Keratinocyte (primary cell): ENCODE data around the gene TBC1D16. TPM values are rescaled to one million over a fixed set of nuclear protein-coding genes. Genes with fewer than 3 reads are reported as not detected.

Source experiments
- DNase-seq: peaks from one replicate; pipeline ENCODE4 v3.0.0-alpha.2; 2011; ENCODE audit warnings: low read depth, missing footprints, low spot score
- FAIRE-seq: peaks from 2 replicates; lab custom pipeline; 2011; peaks lifted over from hg19 to GRCh38; lab: Jason Lieb, UNC
- H2AFZ ChIP-seq: 2 replicates; pipeline ENCODE4 v1.6.0; 2012; ENCODE audit warnings: low read length, control low read depth, inconsistent platforms; ENCODE audit not compliant: control insufficient read depth
- H3K27ac ChIP-seq: 2 replicates; pipeline ENCODE4 v1.5.1; 2011; ENCODE audit warnings: low read length; ENCODE audit not compliant: control insufficient read depth, insufficient read depth
- H3K27me3 ChIP-seq: 3 replicates; pipeline ENCODE4 v1.6.0; 2011; ENCODE audit warnings: low read length; ENCODE audit not compliant: control insufficient read depth, insufficient read depth; ENCODE audit errors: extremely low read depth
- H3K36me3 ChIP-seq, 2 experiments: 2 replicates in 1 of 2; 3 replicates in 1 of 2; pipeline ENCODE4 v1.5.1; 2011; ENCODE audit warnings: low read length in 2 of 2, mild to moderate bottlenecking in 1 of 2; ENCODE audit not compliant: control insufficient read depth in 2 of 2, insufficient read depth in 2 of 2; ENCODE audit errors: extremely low read depth in 1 of 2
- H3K4me1 ChIP-seq: 3 replicates; pipeline ENCODE4 v1.5.1; 2011; ENCODE audit warnings: low read length; ENCODE audit not compliant: control insufficient read depth, insufficient read depth; ENCODE audit errors: extremely low read depth
- H3K4me2 ChIP-seq: 3 replicates; pipeline ENCODE4 v1.6.0; 2011; ENCODE audit warnings: low read depth, low read length; ENCODE audit not compliant: control insufficient read depth, insufficient read depth; ENCODE audit errors: extremely low read depth
- H3K4me3 ChIP-seq, 3 experiments: fragments of 200-600 bp in 1 of 3; sonication (generic) in 1 of 3; 2 replicates in 2 of 3; 3 replicates in 1 of 3; pipeline ENCODE4 v1.5.1; 2011 to 2016; ENCODE audit warnings: low read length in 3 of 3, mild to moderate bottlenecking in 3 of 3, control low read depth in 2 of 3, inconsistent platforms in 1 of 3, low read depth in 1 of 3, mixed read lengths in 1 of 3, mixed run types in 1 of 3, moderate library complexity in 1 of 3; ENCODE audit not compliant: control insufficient read depth in 2 of 3, insufficient read depth in 2 of 3; ENCODE audit errors: extremely low read depth in 1 of 3
- H3K79me2 ChIP-seq: 2 replicates; pipeline ENCODE4 v1.6.0; 2012; ENCODE audit warnings: low read length; ENCODE audit not compliant: control insufficient read depth, insufficient read depth
- H3K9ac ChIP-seq: 3 replicates; pipeline ENCODE4 v1.6.0; 2011; ENCODE audit warnings: low read length; ENCODE audit not compliant: control insufficient read depth, insufficient read depth; ENCODE audit errors: extremely low read depth
- H3K9me1 ChIP-seq: 3 replicates; pipeline ENCODE4 v1.6.0; 2011; ENCODE audit warnings: low read length; ENCODE audit not compliant: control insufficient read depth, insufficient read depth; ENCODE audit errors: extremely low read depth
- H3K9me3 ChIP-seq: 2 replicates; pipeline ENCODE4 v1.5.1; 2012; ENCODE audit warnings: low read depth, low read length; ENCODE audit not compliant: control insufficient read depth
- H4K20me1 ChIP-seq: 3 replicates; pipeline ENCODE4 v1.6.0; 2011; ENCODE audit warnings: low read length; ENCODE audit not compliant: control insufficient read depth, insufficient read depth; ENCODE audit errors: extremely low read depth
- CTCF ChIP-seq, 3 experiments: IDR thresholded peaks in 1 of 3; conservative IDR thresholded peaks in 1 of 3; optimal IDR thresholded peaks in 1 of 3; 2 replicates in 2 of 3; 3 replicates in 1 of 3; pipeline versions ENCODE3 to v1.5.1; 2011; ENCODE audit warnings: low read length in 3 of 3, mild to moderate bottlenecking in 3 of 3, moderate library complexity in 2 of 3, control low read depth in 1 of 3, inconsistent platforms in 1 of 3; ENCODE audit not compliant: insufficient read depth in 2 of 3; ENCODE audit errors: extremely low read depth in 1 of 3
- EZH2 ChIP-seq: IDR thresholded peaks from one replicate; pipeline ENCODE4 v1.6.1; 2012; ENCODE audit warnings: inconsistent platforms, mild to moderate bottlenecking, low read length, moderate library complexity
- dilution Hi-C: fragments of 300-500 bp; cut with MboI; formaldehyde crosslinking; loops from one replicate; pipeline ENCODE4 v1.7.0; 2020; ENCODE audit warnings: low sequenced_read_pairs; ENCODE audit not compliant: extremely low pct_ligation_motif_present
- polyA plus RNA-seq, 5 experiments: library from polyadenylated mRNA; depleted of rRNA in 3 of 5; stranded (reverse) in 3 of 5; stranded (forward) in 1 of 5; unstranded in 1 of 5; fragments of >200 nt; gene quantifications; 1 replicate in 1 of 5; 2 replicates in 3 of 5; 3 replicates in 1 of 5; pipeline versions ENCODE4 v1.2.1 to v1.2.3, GENCODE V29; 2011 to 2012; ENCODE audit warnings: missing spikeins in 2 of 5, low read depth in 1 of 5, low replicate concordance in 1 of 5

The TBC1D16 gene
- polyA plus RNA-seq, 1 donor (not counting 4 experiments of a cell fraction or from before 2014, with no cell fraction given): 8.6 TPM

DNA sequence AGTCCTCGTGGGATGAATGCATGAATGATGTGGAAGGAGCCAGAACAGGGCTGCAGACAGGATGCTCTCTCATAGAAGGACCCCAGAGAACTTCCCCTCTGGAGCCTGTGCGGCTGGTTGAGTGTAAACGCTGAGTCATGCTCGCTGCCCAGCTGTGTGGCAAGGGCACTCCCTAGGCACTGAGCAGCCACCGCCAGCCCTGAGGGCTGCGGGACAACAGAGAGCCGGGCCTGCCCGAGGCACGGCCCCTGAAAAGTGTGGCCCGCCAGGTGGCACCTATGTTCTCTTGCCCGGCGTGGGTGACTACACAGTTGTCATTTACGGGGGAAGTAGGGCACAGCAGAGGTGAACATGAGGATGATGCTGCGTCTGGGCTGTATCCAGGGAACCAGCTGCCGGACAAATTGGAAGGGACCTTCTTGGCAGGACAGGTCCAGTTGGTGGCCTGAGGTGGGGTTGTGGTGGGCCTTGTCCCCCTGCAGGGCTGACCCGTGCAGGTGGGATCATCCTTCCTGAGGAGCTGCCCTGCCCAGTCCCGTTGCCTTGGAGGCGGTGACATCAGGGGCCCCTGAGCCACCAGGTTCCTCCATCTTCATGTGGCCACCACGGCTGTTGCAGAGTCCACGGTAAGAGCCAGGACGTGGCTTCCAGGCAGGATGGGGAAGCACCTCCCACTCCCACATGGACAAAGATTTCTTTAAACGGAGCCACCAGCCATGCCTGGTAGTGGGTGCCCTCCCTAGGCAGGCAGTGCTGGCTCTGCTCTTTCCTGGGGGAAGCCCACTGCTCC lies 101.6 kb downstream of the TBC1D16 start:
- Histone ChIP-seq H4K20me1 (no peaks in the 10 kb centered on the region), H3K9ac (no peak overlapping the region), H3K4me3 (no peak overlapping the region), H3K4me2 (no peak overlapping the region), H3K9me1 (no peaks in the 10 kb centered on the region), H3K27ac (no peak overlapping the region), H3K79me2 (no peaks in the 10 kb centered on the region), H3K27me3 (peaks cover 42% of the 10 kb centered on the region), H3K9me3 (no peaks in the 10 kb centered on the region), H3K36me3 (peaks cover 0 to 1% of the 10 kb centered on the region in 2 experiments), H3K4me1 (no peaks in the 10 kb centered on the region), H2AFZ (no peak overlapping the region)
- DNase-seq (no peak), FAIRE-seq (no peak)
- dilution Hi-C loops: no loop called here
- TF ChIP-seq CTCF (optimal IDR thresholded peaks at IDR 0.05 in 1 of 3, IDR thresholded peaks at IDR 0.05 in 1 of 3, conservative IDR thresholded peaks at IDR 0.05 in 1 of 3; ENCODE audit: extremely low read depth in 1 of 3, insufficient read depth in 2 of 3, low read length in 3 of 3): no peak
- TF ChIP-seq EZH2: no peak

DNA sequence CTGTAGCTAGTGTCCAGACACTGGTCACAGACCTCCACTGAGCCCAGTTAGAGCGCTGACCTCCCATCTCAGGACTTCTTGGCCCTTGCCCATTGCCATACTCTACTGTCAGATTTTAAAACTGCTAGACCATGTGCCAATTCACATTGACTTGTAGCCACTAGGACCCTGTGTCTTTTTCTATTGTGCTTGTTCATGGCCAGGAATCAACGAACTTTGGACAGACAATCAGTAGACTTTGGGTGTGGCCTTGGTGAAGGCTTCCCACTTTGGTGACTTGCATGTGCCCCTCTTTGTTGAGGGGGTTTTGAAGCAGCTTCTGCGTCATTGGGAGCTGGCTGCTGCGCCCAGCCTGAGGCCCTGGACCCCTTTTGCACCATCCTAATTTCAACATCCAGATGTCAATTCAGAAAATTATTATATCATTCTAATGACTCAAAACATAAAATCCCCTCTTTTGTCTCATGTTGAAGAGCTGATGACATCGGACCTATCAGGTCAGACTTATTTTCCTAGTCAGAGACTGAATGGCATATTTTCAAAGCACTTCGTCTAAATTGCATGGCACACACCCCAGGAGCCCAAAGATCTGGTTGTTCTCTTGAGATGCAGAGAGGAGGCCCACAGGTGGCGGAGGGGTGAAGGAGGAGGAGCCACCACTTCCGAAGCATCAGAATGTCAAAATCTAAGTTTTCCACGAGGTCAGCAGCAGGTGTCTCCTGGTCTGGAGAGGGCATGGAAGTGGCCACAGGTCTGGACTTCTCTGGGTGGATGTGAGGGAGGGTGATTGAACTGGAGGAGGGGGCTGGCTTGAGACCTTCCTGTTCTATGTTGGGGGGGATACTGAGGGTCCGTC lies 103.0 kb downstream of the TBC1D16 start:
- peaks cover 53% of the 10 kb centered on the region for H3K27me3 ChIP-seq
- no peaks in the 10 kb centered on the region for H3K79me2 ChIP-seq
- H3K27ac ChIP-seq: no peak overlapping the region
- no peak overlapping the region for H3K9ac ChIP-seq
- H3K36me3 ChIP-seq: no peaks in the 10 kb centered on the region
- H4K20me1 ChIP-seq: no peaks in the 10 kb centered on the region
- H3K4me3 ChIP-seq: no peak overlapping the region
- TF ChIP-seq CTCF (optimal IDR thresholded peaks at IDR 0.05 in 1 of 3, IDR thresholded peaks at IDR 0.05 in 1 of 3, conservative IDR thresholded peaks at IDR 0.05 in 1 of 3; ENCODE audit: extremely low read depth in 1 of 3, insufficient read depth in 2 of 3, low read length in 3 of 3) (no peak), EZH2 (no peak)
- H3K9me1 ChIP-seq: no peaks in the 10 kb centered on the region
- no peak overlapping the region for H3K4me2 ChIP-seq
- DNase-seq: no peak
- H2AFZ ChIP-seq: no peak overlapping the region
- dilution Hi-C loops: no loop called here
- H3K4me1 ChIP-seq: no peaks in the 10 kb centered on the region
- no peak for FAIRE-seq
- H3K9me3 ChIP-seq: no peaks in the 10 kb centered on the region
